H1 (cell line): ENCODE results near the gene TXNDC5. TPM values are rescaled to one million over a fixed set of nuclear protein-coding genes. Genes with fewer than 3 reads are reported as not detected.

Experiments used
- CTCF ChIA-PET: fragments of 300-600 bp; sonication (Branson Sonifier 250); formaldehyde crosslinking; loops from one replicate; lab custom pipeline; 2021; ENCODE audit not compliant: partially characterized antibody; lab: Charles Lee
- POLR2A ChIA-PET: fragments of 300-600 bp; sonication (Branson Sonifier 250); formaldehyde crosslinking; loops from one replicate; lab custom pipeline; 2021; ENCODE audit warnings: inconsistent platforms; ENCODE audit not compliant: partially characterized antibody; lab: Charles Lee
- DNase-seq, 2 experiments: peaks; one replicate each; pipeline versions ENCODE4 v3.0.0 to v3.0.0-alpha.2; 2010 to 2022; ENCODE audit warnings: low spot score in 2 of 2, low read depth in 1 of 2, mixed read lengths in 1 of 2
- FAIRE-seq: peaks from 2 replicates; lab custom pipeline; 2011; peaks lifted over from hg19 to GRCh38; lab: Jason Lieb, UNC
- H2AFZ ChIP-seq: 2 replicates; pipeline ENCODE4 v1.8.1; 2012; ENCODE audit warnings: low read length, inconsistent platforms
- H2AK5ac ChIP-seq: 2 replicates; pipeline ENCODE4 v1.6.1; 2013; ENCODE audit warnings: low read depth, low read length
- H2BK120ac ChIP-seq: replicated peaks from 2 replicates; pipeline ENCODE3; 2013; ENCODE audit warnings: low read depth, low read length, inconsistent platforms
- H2BK12ac ChIP-seq: 2 replicates; pipeline ENCODE4 v1.6.1; 2013; ENCODE audit warnings: low read depth, low read length
- H2BK15ac ChIP-seq: 2 replicates; pipeline ENCODE4 v1.6.1; 2013; ENCODE audit warnings: low read length
- H2BK20ac ChIP-seq: 2 replicates; pipeline ENCODE4 v1.6.1; 2013; ENCODE audit warnings: low read length
- H2BK5ac ChIP-seq: 2 replicates; pipeline ENCODE4 v1.6.1; 2013; ENCODE audit warnings: low read depth, low read length
- H3K14ac ChIP-seq: 2 replicates; pipeline ENCODE4 v1.6.1; 2013; ENCODE audit warnings: inconsistent platforms; ENCODE audit not compliant: insufficient read length
- H3K18ac ChIP-seq: 2 replicates; pipeline ENCODE4 v1.6.1; 2013; ENCODE audit warnings: low read length; ENCODE audit errors: extremely low read depth
- H3K23ac ChIP-seq: 2 replicates; pipeline ENCODE4 v1.6.1; 2013; ENCODE audit warnings: inconsistent platforms; ENCODE audit not compliant: insufficient read length
- H3K23me2 ChIP-seq: 2 replicates; pipeline ENCODE4 v1.6.1; 2013; ENCODE audit warnings: low read depth, low read length
- H3K27ac ChIP-seq: 2 replicates; pipeline ENCODE4 v1.6.1; 2011; ENCODE audit warnings: low read depth, low read length, inconsistent platforms
- H3K27me3 ChIP-seq, 4 experiments: replicated peaks in 1 of 4; 1 replicate in 1 of 4; 2 replicates in 3 of 4; pipeline versions ENCODE4 v1.6.1 to v1.8.1; 2011 to 2013; ENCODE audit warnings: low read length in 3 of 4, mild to moderate bottlenecking in 3 of 4, inconsistent platforms in 2 of 4, mixed read lengths in 2 of 4, moderate library complexity in 1 of 4; ENCODE audit not compliant: control insufficient read depth in 3 of 4, insufficient read depth in 3 of 4; ENCODE audit errors: extremely low read depth in 1 of 4
- H3K36me3 ChIP-seq, 4 experiments: 2 replicates each; pipeline versions ENCODE4 v1.6.1 to v1.8.1; 2011 to 2013; ENCODE audit warnings: mild to moderate bottlenecking in 4 of 4, low read length in 3 of 4, moderate library complexity in 2 of 4, control low read depth in 1 of 4, inconsistent platforms in 1 of 4; ENCODE audit not compliant: insufficient read depth in 4 of 4, control insufficient read depth in 2 of 4
- H3K4ac ChIP-seq: replicated peaks from 2 replicates; pipeline ENCODE3; 2013; ENCODE audit warnings: low read length, low read depth, mixed read lengths, inconsistent platforms; ENCODE audit not compliant: insufficient read length
- H3K4me1 ChIP-seq, 4 experiments: replicated peaks in 1 of 4; 1 replicate in 1 of 4; 2 replicates in 3 of 4; pipeline versions ENCODE4 v1.6.1 to v1.8.1; 2011 to 2013; ENCODE audit warnings: low read length in 3 of 4, inconsistent platforms in 2 of 4, mixed read lengths in 1 of 4; ENCODE audit not compliant: insufficient read depth in 4 of 4, control insufficient read depth in 3 of 4
- H3K4me2 ChIP-seq, 2 experiments: 2 replicates each; pipeline versions ENCODE4 v1.6.1 to v1.8.1; 2011 to 2013; ENCODE audit warnings: low read depth in 2 of 2, low read length in 2 of 2, control low read depth in 1 of 2, inconsistent platforms in 1 of 2, mild to moderate bottlenecking in 1 of 2; ENCODE audit not compliant: insufficient read depth in 1 of 2
- H3K4me3 ChIP-seq, 4 experiments: fragments of 200-600, 300-600 bp in 1 of 4; sonication (generic), shearing (Covaris generic), sonication (Bioruptor Twin) in 1 of 4; 2 replicates each; pipeline versions ENCODE4 v1.5.1 to v1.8.1; 2011 to 2016; ENCODE audit warnings: low read length in 4 of 4, low read depth in 3 of 4, control low read depth in 2 of 4, inconsistent platforms in 2 of 4, mild to moderate bottlenecking in 2 of 4, mixed read lengths in 1 of 4, moderate library complexity in 1 of 4; ENCODE audit not compliant: insufficient read depth in 2 of 4; ENCODE audit errors: extremely low read depth in 1 of 4
- H3K56ac ChIP-seq: replicated peaks from 2 replicates; pipeline ENCODE3; 2013; ENCODE audit warnings: low read depth, mild to moderate bottlenecking, mixed read lengths, low read length, inconsistent platforms; ENCODE audit not compliant: insufficient read length
- H3K79me1 ChIP-seq: 2 replicates; pipeline ENCODE4 v1.6.1; 2013; ENCODE audit warnings: low read depth, low read length, control low read depth
- H3K79me2 ChIP-seq, 2 experiments: 2 replicates each; pipeline versions ENCODE4 v1.6.1 to v1.8.1; 2012 to 2013; ENCODE audit warnings: low read length in 2 of 2, mild to moderate bottlenecking in 2 of 2, inconsistent platforms in 1 of 2; ENCODE audit not compliant: insufficient read depth in 2 of 2, control insufficient read depth in 1 of 2
- H3K9ac ChIP-seq, 4 experiments: replicated peaks in 1 of 4; 1 replicate in 1 of 4; 2 replicates in 3 of 4; pipeline versions ENCODE4 v1.6.1 to v1.8.1; 2011 to 2013; ENCODE audit warnings: low read depth in 3 of 4, low read length in 3 of 4, control low read depth in 2 of 4, mild to moderate bottlenecking in 2 of 4, moderate library complexity in 2 of 4, inconsistent platforms in 1 of 4; ENCODE audit errors: extremely low read depth in 1 of 4
- H3K9me3 ChIP-seq, 2 experiments: 2 replicates each; pipeline versions ENCODE4 v1.6.1 to v1.8.1; 2012 to 2013; ENCODE audit warnings: mild to moderate bottlenecking in 2 of 2, moderate library complexity in 2 of 2, control low read depth in 1 of 2, inconsistent platforms in 1 of 2, low read depth in 1 of 2, low read length in 1 of 2, mixed read lengths in 1 of 2; ENCODE audit not compliant: insufficient read depth in 2 of 2
- H4K20me1 ChIP-seq, 2 experiments: replicated peaks in 1 of 2; 2 replicates each; pipeline versions ENCODE3 to v1.8.1; 2011 to 2013; ENCODE audit warnings: inconsistent platforms in 2 of 2, low read length in 2 of 2, mild to moderate bottlenecking in 1 of 2; ENCODE audit not compliant: insufficient read depth in 2 of 2, control insufficient read depth in 1 of 2
- H4K5ac ChIP-seq: 2 replicates; pipeline ENCODE4 v1.6.1; 2013; ENCODE audit warnings: low read length, low read depth, mixed read lengths, inconsistent platforms; ENCODE audit not compliant: insufficient read length
- H4K8ac ChIP-seq: 2 replicates; pipeline ENCODE4 v1.8.0; 2013; ENCODE audit warnings: mild to moderate bottlenecking, moderate library complexity, low read length, inconsistent platforms; ENCODE audit not compliant: insufficient read depth; ENCODE audit errors: extremely low read depth
- H4K91ac ChIP-seq: replicated peaks from 2 replicates; pipeline ENCODE3; 2013; ENCODE audit warnings: low read length, mixed read lengths, inconsistent platforms; ENCODE audit not compliant: insufficient read length
- CHD1 ChIP-seq: IDR thresholded peaks from 2 replicates; pipeline ENCODE4 v1.6.1; 2012; ENCODE audit warnings: low read depth, low read length, improper control_type of control experiment
- MAX ChIP-seq: IDR thresholded peaks from 2 replicates; pipeline ENCODE4 v1.6.1; 2012; ENCODE audit warnings: inconsistent platforms
- WGBS, 2 experiments: shearing (Covaris generic) in 1 of 2; methylation state at CpG; one replicate each; pipeline versions ENCODE4 v1.1.6 to v1.1.7; 2013 to 2015; ENCODE audit warnings: low lambda C conversion rate in 2 of 2, mixed read lengths in 2 of 2, inconsistent platforms in 1 of 2, low coverage in 1 of 2, missing lambda C conversion rate in 1 of 2; ENCODE audit not compliant: insufficient replicate concordance in 2 of 2, insufficient coverage in 1 of 2, insufficient read length in 1 of 2; ENCODE audit errors: extremely low coverage in 1 of 2, missing lambda C conversion rate in 1 of 2; 5-methylcytosine and 5-hydroxymethylcytosine counted together
- polyA plus RNA-seq, 7 experiments: library from polyadenylated mRNA; depleted of rRNA in 3 of 7; stranded (reverse) in 5 of 7; unstranded in 2 of 7; fragments of >200 nt in 5 of 7; fragments of 200-250 nt in 2 of 7; gene quantifications; 1 replicate in 5 of 7; 2 replicates in 1 of 7; 4 replicates in 1 of 7; pipeline versions ENCODE4 v1.2.1 to v1.2.3, GENCODE V29; 2011 to 2013; ENCODE audit warnings: missing spikeins in 2 of 7, mixed read lengths in 2 of 7
- total RNA-seq: library from RNA; stranded (reverse); fragmentation: NEBNext Ultra II Directional; extraction: Animal tissue kit (Norgen Biotek cat#: 25700); gene quantifications from 2 replicates; pipeline ENCODE4 v1.2.1, GENCODE V29; 2021

The TXNDC5 gene
- total and polyA plus RNA-seq, 2 of the 8 experiments (the other 6 are each of a cell fraction or from before 2014, with no cell fraction given): 114 to 172 TPM

- no peak overlapping the region for H3K4ac ChIP-seq
- H3K14ac ChIP-seq: no peak overlapping the region
- H3K27ac ChIP-seq: no peak overlapping the region
- H3K36me3 ChIP-seq: no peaks in the 10 kb centered on the region
- 93% methylated on average over 10 of the region's 10 CpGs; no CpG with 5 or more reads in 1 of the 2 experiments for WGBS, 2 experiments
- H3K9ac ChIP-seq: no peak overlapping the region
- H3K56ac ChIP-seq: no peak overlapping the region
- H2AFZ ChIP-seq: no peak overlapping the region
- no peak overlapping the region for H3K4me3 ChIP-seq
- DNase-seq (no peak), FAIRE-seq (no peak)
- H3K18ac ChIP-seq: no peak overlapping the region
- H4K20me1 ChIP-seq: no peaks in the 10 kb centered on the region
- no peak overlapping the region for H3K23ac ChIP-seq
- no peaks in the 10 kb centered on the region for H3K79me2 ChIP-seq
- no peaks in the 10 kb centered on the region for H3K79me1 ChIP-seq
- H2BK20ac ChIP-seq: no peak overlapping the region
- H4K8ac ChIP-seq: no peak overlapping the region
- H3K23me2 ChIP-seq: no peaks in the 10 kb centered on the region
- H3K4me1 ChIP-seq: 0 out of 7 replicates have a peak, but pooled peaks cover 0 to 2% (median 0%) of the 10 kb centered on the region in 4 experiments
- POLR2A ChIA-PET: interaction anchor here (1.3 kb wide), 2 partner anchors 11 to 183 kb away, joined by 3 to 4 read pairs; no protein-coding TSS in a partner anchor
- H2BK5ac ChIP-seq: no peak overlapping the region
- no peaks in the 10 kb centered on the region; a peak in 1 of 7 replicates for H3K27me3 ChIP-seq
- H3K9me3 ChIP-seq: peaks cover 9 to 11% of the 10 kb centered on the region in 2 experiments
- CTCF ChIA-PET: interaction anchor here (0.6 to 1.2 kb wide), 3 partner anchors 37 to 196 kb away, joined by 3 to 4 read pairs (median 3); no protein-coding TSS in a partner anchor
- H4K91ac ChIP-seq: no peak overlapping the region
- no peak overlapping the region for H2AK5ac ChIP-seq
- H2BK15ac ChIP-seq: no peak overlapping the region
- no peak overlapping the region for H3K4me2 ChIP-seq
- no peak overlapping the region for H4K5ac ChIP-seq
- no peak overlapping the region for H2BK120ac ChIP-seq
- no peak overlapping the region for H2BK12ac ChIP-seq
- TF ChIP-seq MAX: no peak
- TF ChIP-seq CHD1: no peak
Measured at GRCh38 chr6:7868926-7869325, 41.7 kb downstream of the TXNDC5 start.
